Spinal cord (tissue), 10 donors: ENCODE data around the gene NLGN1. TPM values are rescaled to one million over a fixed set of nuclear protein-coding genes. Genes with fewer than 3 reads are reported as not detected.

Experiments used
- DNase-seq, 6 donors: peaks; one replicate each; pipeline versions ENCODE4 v3.0.0 to v3.0.0-alpha.2; 2013 to 2015; ENCODE audit warnings: low spot score in 6 of 6, low read depth in 4 of 6
- H3K27ac ChIP-seq: one replicate; pipeline ENCODE4 v1.5.1; 2013; ENCODE audit warnings: low read depth, low read length, control low read depth
- H3K27me3 ChIP-seq: one replicate; pipeline ENCODE4 v1.6.1; 2013; ENCODE audit warnings: low read length; ENCODE audit not compliant: control insufficient read depth, insufficient read depth
- H3K36me3 ChIP-seq: one replicate; pipeline ENCODE4 v1.6.1; 2013; ENCODE audit warnings: low read length; ENCODE audit not compliant: control insufficient read depth, insufficient read depth
- H3K4me1 ChIP-seq: one replicate; pipeline ENCODE4 v1.6.1; 2013; ENCODE audit warnings: low read length; ENCODE audit not compliant: control insufficient read depth, insufficient read depth
- H3K4me3 ChIP-seq: one replicate; pipeline ENCODE4 v1.5.1; 2013; ENCODE audit warnings: low read depth, low read length, control low read depth
- H3K9me3 ChIP-seq: one replicate; pipeline ENCODE4 v1.6.1; 2013; ENCODE audit warnings: low read length; ENCODE audit not compliant: control insufficient read depth, insufficient read depth
- WGBS: methylation state at CpG from one replicate; pipeline ENCODE4 v1.1.5; 2013; ENCODE audit warnings: missing lambda C conversion rate; ENCODE audit not compliant: insufficient coverage; 5-methylcytosine and 5-hydroxymethylcytosine counted together
- polyA plus RNA-seq, 2 donors: library from polyadenylated mRNA; unstranded; fragments of 120-200 nt; gene quantifications; one replicate each; pipeline ENCODE4 v1.2.1, GENCODE V29; 2013; ENCODE audit not compliant: insufficient read length in 2 of 2
- total RNA-seq, 2 donors: library from RNA; depleted of rRNA in 1 of 2; stranded (reverse); fragments of 120-200 nt in 1 of 2; fragments of >200 nt in 1 of 2; gene quantifications; one replicate each; pipeline versions ENCODE4 v1.2.3 to v1.2.4, GENCODE V29; 2013 to 2014
- donor health status: healthy.

Gene NLGN1
- total and polyA plus RNA-seq, 4 donors = 18.9 to 81.2 (median 40.0) TPM

DNA sequence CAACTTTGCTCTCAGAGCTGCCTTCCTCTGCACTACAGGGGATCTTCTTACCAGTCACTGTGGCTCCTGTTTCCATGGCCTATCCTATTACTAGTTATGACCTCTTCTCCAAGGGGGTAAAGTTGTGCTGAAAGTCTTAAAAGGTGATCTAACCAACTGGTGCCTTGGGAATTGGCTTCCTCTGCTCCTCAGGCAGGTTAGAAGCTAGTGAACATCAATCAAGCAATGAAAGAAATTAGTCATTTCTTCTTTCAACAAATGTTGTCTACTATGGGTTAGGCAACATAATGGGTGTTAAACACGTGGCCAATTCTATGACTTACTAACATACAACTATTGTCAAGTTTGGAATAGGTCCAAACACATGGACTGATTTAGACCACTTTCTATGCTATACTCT, 890.2 kb downstream of the NLGN1 start:
- WGBS = no CpG with 5 or more reads among the region's 1 CpG
- Histone ChIP-seq H3K27me3 (no peaks in the 10 kb centered on the region), H3K4me1 (no peaks in the 10 kb centered on the region), H3K36me3 (no peaks in the 10 kb centered on the region), H3K9me3 (no peaks in the 10 kb centered on the region), H3K4me3 (no peak overlapping the region), H3K27ac (no peak overlapping the region)
- no peak for DNase-seq

DNA sequence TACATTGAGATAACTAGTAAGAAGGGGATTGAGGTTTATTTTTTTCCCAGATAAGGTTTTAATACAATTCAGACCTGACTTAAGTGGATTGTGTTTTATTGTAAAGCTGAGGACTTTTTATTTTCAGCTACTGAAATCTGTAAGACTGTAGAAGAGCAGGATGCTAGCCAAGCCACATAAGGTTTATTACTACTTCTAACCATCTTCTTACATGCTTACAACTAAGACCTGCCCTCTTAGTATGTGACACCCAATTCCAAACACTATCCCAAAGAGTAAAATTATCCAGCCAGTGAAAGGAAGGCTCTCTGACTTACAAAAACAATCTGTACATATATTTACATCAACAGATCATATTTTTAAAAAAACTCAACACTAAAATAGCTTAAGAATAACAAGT, 897.1 kb downstream of the NLGN1 start:
- H3K4me3 ChIP-seq = no peak overlapping the region
- H3K27ac ChIP-seq = no peak overlapping the region
- H3K4me1 ChIP-seq = no peaks in the 10 kb centered on the region
- no peaks in the 10 kb centered on the region for H3K27me3 ChIP-seq
- DNase-seq = no peak
- H3K9me3 ChIP-seq = no peaks in the 10 kb centered on the region
- no peaks in the 10 kb centered on the region for H3K36me3 ChIP-seq

GRCh38 chr3:174295306-174296092, 898.0 kb downstream of the NLGN1 start:
- Histone ChIP-seq H3K36me3 (no peaks in the 10 kb centered on the region), H3K4me1 (no peaks in the 10 kb centered on the region), H3K4me3 (no peak overlapping the region), H3K9me3 (no peaks in the 10 kb centered on the region), H3K27ac (no peak overlapping the region), H3K27me3 (no peaks in the 10 kb centered on the region)
- 82% methylated on average over 2 of the region's 7 CpGs for WGBS
- no peak for DNase-seq

DNA sequence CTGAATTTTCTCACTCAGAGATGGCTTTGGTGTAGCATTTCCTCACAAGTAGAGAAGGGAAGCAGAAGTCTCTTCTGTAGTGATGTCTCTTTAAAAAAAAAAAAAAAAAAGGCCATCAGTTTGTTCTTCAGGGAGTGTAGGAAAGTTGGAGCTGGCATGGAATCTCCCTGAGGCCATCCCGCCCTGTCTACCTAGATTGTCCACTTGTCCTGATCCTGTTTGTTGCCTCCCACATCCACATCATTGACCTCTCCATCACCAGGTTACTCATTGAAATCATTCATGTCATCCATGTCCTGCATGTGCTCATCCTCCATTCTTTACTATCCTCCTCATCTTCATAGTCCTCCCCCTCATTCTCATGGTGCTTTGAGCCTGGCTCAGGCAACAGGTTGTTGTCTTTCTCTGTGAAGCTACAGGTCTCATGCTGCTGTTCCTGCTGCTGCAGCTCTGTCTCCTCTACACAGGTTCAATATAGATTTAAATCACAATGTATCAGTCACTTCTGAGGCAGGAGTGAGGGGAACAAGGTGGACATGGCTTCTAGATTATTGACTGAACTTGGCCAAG, 905.3 kb downstream of the NLGN1 start:
- 100% methylated on average over 1 of the region's 1 CpG for WGBS
- DNase-seq = no peak
- no peaks in the 10 kb centered on the region for H3K27me3 ChIP-seq
- H3K9me3 ChIP-seq = no peaks in the 10 kb centered on the region
- H3K27ac ChIP-seq = no peak overlapping the region
- no peak overlapping the region for H3K4me3 ChIP-seq
- H3K36me3 ChIP-seq = no peaks in the 10 kb centered on the region
- no peaks in the 10 kb centered on the region for H3K4me1 ChIP-seq

DNA sequence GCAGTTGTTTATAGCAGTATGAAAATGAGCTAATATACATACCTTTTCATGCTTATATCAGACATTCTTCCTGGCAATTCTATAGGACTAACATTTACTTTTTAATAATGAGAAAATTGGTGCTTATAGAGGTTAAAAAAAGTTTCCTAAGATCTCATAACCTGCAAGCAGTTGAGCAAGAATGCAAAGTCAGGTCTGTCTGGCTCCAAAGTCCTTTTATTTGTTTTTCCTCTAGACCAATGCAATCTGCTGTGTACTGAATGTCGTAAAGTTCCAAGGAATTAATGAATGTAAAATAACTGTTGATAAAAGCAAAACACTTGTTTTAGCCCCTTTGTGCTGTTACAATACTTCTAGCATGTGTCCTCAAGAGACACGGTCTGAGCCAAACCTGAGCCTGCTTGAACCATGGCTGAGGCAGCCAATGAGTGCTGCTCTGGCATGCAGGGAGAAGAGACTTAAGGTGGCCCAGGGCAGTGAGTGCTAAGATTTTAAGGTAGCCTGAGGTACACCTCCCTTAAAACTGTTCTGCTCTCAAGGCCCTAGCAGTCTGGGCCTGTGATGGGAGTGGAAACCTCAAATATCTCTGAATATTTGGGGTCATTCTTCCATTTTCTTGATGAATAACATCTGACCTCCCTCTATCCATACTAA, 906.5 kb downstream of the NLGN1 start:
- 30% methylated on average over 2 of the region's 2 CpGs for WGBS
- H3K27ac ChIP-seq = no peak overlapping the region
- no peaks in the 10 kb centered on the region for H3K36me3 ChIP-seq
- H3K4me3 ChIP-seq = no peak overlapping the region
- H3K27me3 ChIP-seq = no peaks in the 10 kb centered on the region
- DNase-seq = peak in 1 of 6 donors; percentile 16
- H3K4me1 ChIP-seq = no peaks in the 10 kb centered on the region
- H3K9me3 ChIP-seq = no peaks in the 10 kb centered on the region

DNA sequence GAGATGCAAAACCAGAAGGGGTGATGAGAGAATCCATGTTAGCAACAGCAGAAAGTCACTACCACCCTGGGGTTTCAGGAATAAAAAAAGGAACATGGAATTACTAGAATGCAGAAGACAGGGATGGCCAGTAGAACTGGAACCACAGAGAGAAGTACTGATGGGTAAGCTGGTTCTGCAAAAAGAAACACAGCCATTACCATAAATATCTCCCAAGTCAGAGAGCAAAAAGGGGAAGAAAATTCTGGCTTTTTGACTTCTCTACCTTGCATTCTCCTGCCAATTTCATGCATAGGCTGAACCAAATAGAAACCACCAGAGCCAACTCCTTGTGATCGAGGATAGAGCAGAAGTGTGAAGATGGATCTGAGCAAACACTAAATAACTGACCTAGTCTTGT, 911.2 kb downstream of the NLGN1 start:
- Histone ChIP-seq H3K9me3 (no peaks in the 10 kb centered on the region), H3K27ac (no peak overlapping the region), H3K4me3 (no peak overlapping the region), H3K27me3 (no peaks in the 10 kb centered on the region), H3K36me3 (no peaks in the 10 kb centered on the region), H3K4me1 (no peaks in the 10 kb centered on the region)
- DNase-seq = no peak
- no CpG with 5 or more reads among the region's 1 CpG for WGBS

DNA sequence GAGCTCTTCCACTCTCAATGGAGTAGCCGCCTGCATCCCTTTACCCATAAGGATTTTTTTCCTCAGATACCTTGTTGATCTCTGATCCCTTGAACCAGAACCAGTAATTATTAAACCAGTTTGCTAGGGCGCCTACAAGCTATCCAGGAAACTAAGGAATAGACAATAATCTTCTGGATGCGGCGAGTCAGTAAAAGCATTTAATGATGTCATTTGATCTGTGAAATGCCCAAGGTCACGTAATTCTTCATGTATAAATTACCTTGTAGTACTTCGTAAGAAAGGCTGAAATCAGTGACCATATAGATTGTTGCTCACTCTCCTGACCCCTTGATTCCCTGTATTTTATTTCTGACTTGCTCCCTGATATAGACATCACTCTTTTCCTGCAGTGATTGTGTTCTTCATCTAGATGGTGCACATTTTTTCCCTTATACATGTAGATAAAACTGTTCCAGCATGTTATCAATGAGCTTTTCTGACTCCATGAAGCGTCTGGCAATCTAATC, 913.0 kb downstream of the NLGN1 start:
- H3K27me3 ChIP-seq = no peaks in the 10 kb centered on the region
- no peaks in the 10 kb centered on the region for H3K36me3 ChIP-seq
- H3K4me3 ChIP-seq = no peak overlapping the region
- no peak for DNase-seq
- 96% methylated on average over 3 of the region's 7 CpGs for WGBS
- H3K9me3 ChIP-seq = no peaks in the 10 kb centered on the region
- no peak overlapping the region for H3K27ac ChIP-seq
- no peaks in the 10 kb centered on the region for H3K4me1 ChIP-seq

- DNase-seq = no peak
- no peaks in the 10 kb centered on the region for H3K27me3 ChIP-seq
- 56% methylated on average over 1 of the region's 2 CpGs for WGBS
These were observed 917.7 kb downstream of the NLGN1 start for GRCh38 chr3:174315225-174315624.

DNA sequence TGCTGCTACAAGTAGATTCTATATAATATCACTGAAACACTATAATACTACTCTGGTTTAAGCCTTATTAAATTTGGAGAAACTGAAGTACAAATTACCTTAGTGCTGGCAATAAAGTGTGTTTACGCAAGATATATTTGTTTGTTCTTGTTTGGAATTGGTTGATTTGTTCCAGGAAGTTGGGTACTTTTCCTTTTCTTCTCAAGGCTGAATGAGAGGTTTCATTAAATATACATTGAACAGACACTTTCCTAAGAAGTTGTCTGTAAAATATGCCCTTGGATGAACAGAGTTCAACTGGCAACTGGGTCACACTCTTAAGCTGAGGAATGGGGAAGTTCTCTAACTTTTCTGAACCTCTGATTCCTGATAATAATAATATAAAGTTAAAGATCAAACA, 919.5 kb downstream of the NLGN1 start:
- no peak overlapping the region for H3K27ac ChIP-seq
- no peaks in the 10 kb centered on the region for H3K36me3 ChIP-seq
- no peaks in the 10 kb centered on the region for H3K27me3 ChIP-seq
- WGBS = no CpG with 5 or more reads among the region's 1 CpG
- no peaks in the 10 kb centered on the region for H3K4me1 ChIP-seq
- DNase-seq = no peak
- H3K9me3 ChIP-seq = no peaks in the 10 kb centered on the region
- H3K4me3 ChIP-seq = no peak overlapping the region

More at GRCh38 chr3:174315225-174315624, 917.7 kb downstream of the NLGN1 start:
- H3K9me3 ChIP-seq = no peaks in the 10 kb centered on the region
- no peak overlapping the region for H3K27ac ChIP-seq
- H3K36me3 ChIP-seq = no peaks in the 10 kb centered on the region
- H3K4me1 ChIP-seq = no peaks in the 10 kb centered on the region
- H3K4me3 ChIP-seq = no peak overlapping the region
